K562 (cell line): Measurements from ENCODE around the gene MTMR12. TPM values are rescaled to one million over a fixed set of nuclear protein-coding genes. Genes with fewer than 3 reads are reported as not detected.
A peak's percentile ranks its signal among the peaks of the same experiment; 100 is the strongest.

Source experiments
- ATAC-seq: fragments of 200-7000 bp; cut with Tn5 transposase; 3 replicates; pipeline ENCODE4 v1.9.1; 2020; ENCODE audit warnings: moderate library complexity
- BruUV-seq: library from RNA; stranded (reverse); fragments of 400-500 nt; replicated peaks from 2 replicates; lab custom pipeline; 2021; lab: Mats Ljungman, UMichigan
- CTCF ChIA-PET: fragments of 300-600 bp; formaldehyde crosslinking; extraction: SDS; loops from one replicate; lab custom pipeline; 2021; ENCODE audit warnings: low intra/inter-chr PET ratio; lab: Yijun Ruan, JAX
- POLR2A ChIA-PET: fragments of 300-600, 350-650 bp; sonication (Branson Sonifier 250); formaldehyde crosslinking; extraction: SDS; loops from one replicate; lab custom pipeline; 2021; ENCODE audit warnings: antibody characterized with exemption, inconsistent platforms; lab: Yijun Ruan, JAX
- DNase-seq, 4 experiments: peaks; one replicate each; pipeline versions ENCODE4 v3.0.0 to v3.0.0-alpha.2; 2011 to 2018; ENCODE audit warnings: low spot score in 3 of 4, mixed read lengths in 3 of 4; ENCODE audit errors: extremely low read depth in 1 of 4
- FAIRE-seq: peaks from 2 replicates; lab custom pipeline; 2011; peaks lifted over from hg19 to GRCh38; lab: Jason Lieb, UNC
- H2AFZ ChIP-seq: 2 replicates; pipeline ENCODE4 v1.6.0; 2011; ENCODE audit warnings: low read depth, low read length, control low read depth, inconsistent platforms
- H3K27ac ChIP-seq: fragments of 200-600 bp; 3 replicates; pipeline ENCODE4 v1.8.0; 2011; ENCODE audit warnings: low read depth, mild to moderate bottlenecking, control low read depth, inconsistent platforms, low read length, moderate library complexity, mixed read lengths; ENCODE audit errors: extremely low read depth
- H3K27me3 ChIP-seq, 2 experiments: fragments of 300-600 bp in 1 of 2; 2 replicates in 1 of 2; 3 replicates in 1 of 2; pipeline versions ENCODE4 v1.6.0 to v1.8.0; 2011; ENCODE audit warnings: inconsistent platforms in 2 of 2, low read length in 2 of 2, mild to moderate bottlenecking in 1 of 2, mixed read lengths in 1 of 2, moderate library complexity in 1 of 2; ENCODE audit not compliant: control insufficient read depth in 2 of 2, insufficient read depth in 2 of 2
- H3K36me3 ChIP-seq: fragments of 300-600 bp; 3 replicates; pipeline ENCODE4 v1.8.0; 2011; ENCODE audit warnings: mild to moderate bottlenecking, low read length, inconsistent platforms; ENCODE audit not compliant: control insufficient read depth, insufficient read depth
- H3K4me1 ChIP-seq, 2 experiments: fragments of 200-600 bp in 1 of 2; replicated peaks in 1 of 2; 2 replicates in 1 of 2; 3 replicates in 1 of 2; pipeline versions ENCODE4 v1.5.1 to v1.8.0; 2011; ENCODE audit warnings: inconsistent platforms in 2 of 2, low read length in 2 of 2, mild to moderate bottlenecking in 1 of 2, mixed read lengths in 1 of 2, moderate library complexity in 1 of 2; ENCODE audit not compliant: control insufficient read depth in 2 of 2, insufficient read depth in 2 of 2
- H3K4me2 ChIP-seq: 2 replicates; pipeline ENCODE4 v1.6.1; 2011; ENCODE audit warnings: low read length, control low read depth, inconsistent platforms, mixed read lengths; ENCODE audit not compliant: insufficient read depth
- H3K4me3 ChIP-seq: fragments of 200-600 bp; sonication (generic), shearing (Covaris generic); 2 replicates; pipeline ENCODE4 v1.5.1; 2016; ENCODE audit warnings: control low read depth, inconsistent platforms
- H3K79me2 ChIP-seq: fragments of 200-600 bp; 3 replicates; pipeline ENCODE4 v1.8.0; 2011; ENCODE audit warnings: low read length, inconsistent platforms; ENCODE audit not compliant: control insufficient read depth, insufficient read depth
- H3K9ac ChIP-seq, 2 experiments: 2 replicates each; pipeline versions ENCODE4 v1.6.0 to v1.6.1; 2011; ENCODE audit warnings: low read depth in 2 of 2, low read length in 2 of 2, control low read depth in 1 of 2, inconsistent platforms in 1 of 2, mild to moderate bottlenecking in 1 of 2, mixed read lengths in 1 of 2; ENCODE audit not compliant: insufficient read depth in 1 of 2
- H3K9me1 ChIP-seq: one replicate; pipeline ENCODE4 v1.6.0; 2011; ENCODE audit warnings: inconsistent platforms, mild to moderate bottlenecking, low read length, moderate library complexity; ENCODE audit not compliant: control insufficient read depth, insufficient read depth
- H3K9me3 ChIP-seq: replicated peaks from 2 replicates; pipeline ENCODE4 v1.5.1; 2011; ENCODE audit warnings: low read depth, low read length, inconsistent platforms; ENCODE audit not compliant: control insufficient read depth, insufficient read depth
- H4K20me1 ChIP-seq: replicated peaks from 2 replicates; pipeline ENCODE4 v1.6.1; 2011; ENCODE audit warnings: low read length, inconsistent platforms, mixed read lengths; ENCODE audit not compliant: control insufficient read depth, insufficient read depth
- BHLHE40 ChIP-seq: IDR thresholded peaks from 2 replicates; pipeline ENCODE4 v1.6.1; 2011; ENCODE audit warnings: low read length, improper control_type of control experiment
- C11orf30 ChIP-seq: fragments of 450-650 bp; IDR thresholded peaks from 2 replicates; pipeline ENCODE4 v1.6.1; 2016; ENCODE audit warnings: low read depth, mild to moderate bottlenecking
- CBFA2T3 ChIP-seq: fragments of 450-650 bp; IDR thresholded peaks from 2 replicates; pipeline ENCODE4 v1.6.1; 2017
- CBFB ChIP-seq: sonication (generic); formaldehyde crosslinking; IDR thresholded peaks from 2 replicates; pipeline ENCODE4 v1.4.0; 2020; ENCODE audit warnings: mild to moderate bottlenecking, missing genetic modification reagents
- CREBBP ChIP-seq: IDR thresholded peaks from one replicate; pipeline ENCODE4 v1.6.1; 2012; ENCODE audit warnings: low read depth, mild to moderate bottlenecking, control low read depth, inconsistent platforms, low read length
- FOXA3 ChIP-seq, 2 experiments: fragments of 450-650 bp in 1 of 2; sonication (generic) in 1 of 2; formaldehyde crosslinking; IDR thresholded peaks in 1 of 2; conservative IDR thresholded peaks in 1 of 2; 2 replicates each; pipeline versions ENCODE4 v1.4.0 to v1.8.0; 2020 to 2022; ENCODE audit warnings: mild to moderate bottlenecking in 2 of 2, missing genetic modification reagents in 1 of 2
- GABPB1 ChIP-seq: sonication (generic); formaldehyde crosslinking; IDR thresholded peaks from 2 replicates; pipeline ENCODE4 v1.8.0; 2022; ENCODE audit warnings: mild to moderate bottlenecking, missing genetic modification reagents
- MEIS2 ChIP-seq: fragments of 450-650 bp; IDR thresholded peaks from 2 replicates; pipeline ENCODE4 v1.6.1; 2014; ENCODE audit warnings: mild to moderate bottlenecking; ENCODE audit not compliant: partially characterized antibody
- NFIC ChIP-seq: fragments of 450-650 bp; IDR thresholded peaks from 2 replicates; pipeline ENCODE4 v1.6.1; 2017; ENCODE audit warnings: mild to moderate bottlenecking, inconsistent platforms
- PRPF4 ChIP-seq: fragments of 200-400 bp; formaldehyde crosslinking; IDR thresholded peaks from one replicate; pipeline ENCODE4 v1.6.1; 2017; ENCODE audit warnings: low read length, low read depth, mild to moderate bottlenecking; ENCODE audit not compliant: insufficient read depth, poor library complexity, severe bottlenecking
- RNF2 ChIP-seq: sonication (generic); IDR thresholded peaks from 2 replicates; pipeline ENCODE4 v1.6.1; 2016
- SOX6 ChIP-seq: fragments of 450-650 bp; IDR thresholded peaks from 2 replicates; pipeline ENCODE4 v1.6.1; 2014; ENCODE audit warnings: mild to moderate bottlenecking
- SPI1 ChIP-seq: IDR thresholded peaks from 2 replicates; pipeline ENCODE4 v1.6.1; 2011; ENCODE audit warnings: low read depth, low read length, control low read depth, borderline replicate concordance
- TBL1XR1 ChIP-seq, 2 experiments: IDR thresholded peaks; 2 replicates each; pipeline ENCODE4 v1.6.1; 2012; ENCODE audit warnings: improper control_type of control experiment in 2 of 2, low read length in 2 of 2, mild to moderate bottlenecking in 1 of 2
- ZNF274 ChIP-seq: IDR thresholded peaks from 2 replicates; pipeline ENCODE4 v1.6.1; 2011; ENCODE audit warnings: low read depth, mild to moderate bottlenecking, low read length, moderate library complexity, borderline replicate concordance
- ZNF76 ChIP-seq: fragments of 250-450 bp; sonication (Bioruptor Pico); IDR thresholded peaks from 2 replicates; pipeline ENCODE4 v1.4.0; 2020; ENCODE audit warnings: mild to moderate bottlenecking, moderate library complexity, borderline replicate concordance
- WGBS: fragments of 100-300 bp; shearing (Covaris generic); methylation state at CpG from one replicate; pipeline ENCODE4 v1.1.6; 2016; ENCODE audit warnings: low coverage, mixed read lengths; ENCODE audit not compliant: insufficient coverage; ENCODE audit errors: missing lambda C conversion rate; 5-methylcytosine and 5-hydroxymethylcytosine counted together
- in situ Hi-C: fragments of 300-500 bp; cut with MboI; formaldehyde crosslinking; loops from 4 replicates; pipeline ENCODE4 v1.15.0; 2018; ENCODE audit warnings: inconsistent platforms, mixed read lengths
- intact Hi-C: fragments of 100-400 bp; cut with micrococcal nuclease; formaldehyde crosslinking; loops from 2 replicates; pipeline ENCODE4 v1.14.2; 2022
- polyA plus RNA-seq, 8 experiments: library from polyadenylated mRNA; depleted of rRNA in 4 of 8; stranded (reverse) in 5 of 8; unstranded in 3 of 8; fragments of >200 nt; fragmentation: Nextera tagmentation in 2 of 8; fragmentation: Illumina TruSeq in 1 of 8; extraction: Ambion mirVana in 2 of 8; extraction: Trizol in 1 of 8; gene quantifications; 2 replicates each; pipeline versions ENCODE4 v1.2.1 to v1.2.3, GENCODE V29; 2011 to 2014; ENCODE audit warnings: inconsistent platforms in 1 of 8, missing spikeins in 1 of 8
- total RNA-seq, 7 experiments: library from RNA; depleted of rRNA in 6 of 7; stranded (reverse); fragments of >200 nt in 6 of 7; fragmentation: Illumina TruSeq in 2 of 7; extraction: Trizol in 2 of 7; gene quantifications; 2 replicates each; pipeline versions ENCODE4 v1.2.1 to v1.2.3, GENCODE V29; 2011 to 2021; ENCODE audit warnings: low replicate concordance in 1 of 7
- TF ChIP-seq, protein P1 (sequence below): fragments of 200-800 bp; sonication (Bioruptor generic); IDR thresholded peaks from 2 replicates; pipeline ENCODE4 v1.6.1; 2017; ENCODE audit warnings: missing genetic modification characterization, missing compliant biosample characterization
- TF ChIP-seq, protein P2 (sequence below), 3 experiments: IDR thresholded peaks in 2 of 3; conservative IDR thresholded peaks in 1 of 3; 2 replicates each; pipeline ENCODE4 v1.5.1; 2011 to 2012; ENCODE audit warnings: low read length in 3 of 3, mild to moderate bottlenecking in 3 of 3, control low read depth in 2 of 3, improper control_type of control experiment in 1 of 3, inconsistent platforms in 1 of 3, low read depth in 1 of 3, mixed read lengths in 1 of 3, moderate library complexity in 1 of 3; ENCODE audit not compliant: insufficient read depth in 2 of 3
- TF ChIP-seq, protein P3 (sequence below): fragments of 250-450 bp; sonication (Bioruptor Pico); IDR thresholded peaks from 2 replicates; pipeline ENCODE4 v1.4.0; 2020

Gene MTMR12
- total and polyA plus RNA-seq, 9 of the 15 experiments (the other 6 are each of a cell fraction or from before 2014, with no cell fraction given), result 4.0 to 28.7 (median 17.1) TPM

DNA sequence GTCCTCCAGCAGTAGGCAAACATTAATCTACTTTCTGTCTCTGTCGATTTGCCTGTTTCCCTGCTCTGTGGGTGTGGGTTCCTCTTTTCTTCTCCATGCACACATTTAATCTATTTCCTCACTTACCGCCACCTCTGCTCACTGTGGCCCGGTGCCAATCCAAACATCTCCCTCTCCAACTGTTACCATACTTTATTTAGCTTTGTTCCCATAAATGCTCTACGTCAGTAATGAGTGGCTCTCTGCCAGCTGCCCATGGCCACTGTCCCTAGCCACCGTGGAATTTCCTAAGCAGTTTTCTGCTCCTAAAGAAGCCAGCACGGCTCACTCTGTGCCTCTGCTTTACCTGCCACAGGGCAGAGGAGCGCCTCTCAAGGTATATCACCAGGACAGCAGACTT, 119.1 kb downstream of the MTMR12 start:
- 10% methylated on average over 7 of the region's 7 CpGs for WGBS
- Histone ChIP-seq H3K27ac (no peak overlapping the region), H3K4me1 (peaks cover 5 to 8% of the 10 kb centered on the region in 2 experiments; a peak in 2 of 5 replicates), H3K79me2 (no peaks in the 10 kb centered on the region), H3K9me1 (no peaks in the 10 kb centered on the region), H3K4me2 (peak overlapping the region; percentile 40), H3K27me3 (no peaks in the 10 kb centered on the region; a peak in 1 of 5 replicates), H3K9ac (peak overlapping the region in 1 of 2 experiments; percentile 47; a peak in 1 of 4 replicates), H3K36me3 (no peaks in the 10 kb centered on the region), H3K9me3 (no peaks in the 10 kb centered on the region), H4K20me1 (no peaks in the 10 kb centered on the region), H2AFZ (peak overlapping the region; percentile 73), H3K4me3 (no peak overlapping the region)
- intact Hi-C loops (no loop called here), in situ Hi-C loops (no loop called here)
- ChIA-PET POLR2A (interaction anchor here (0.7 kb wide), 1 partner anchor 119 kb away, joined by 3 read pairs; the partner anchor contains the start of gene MTMR12), CTCF (no interaction called here)
- no TSS peak for BruUV-seq
- ATAC-seq (peak; percentile 66), FAIRE-seq (peak; percentile 29), DNase-seq (no peak)
- TF ChIP-seq CBFB (CRISPR knock-in tag), result no peak
- no peak for TF ChIP-seq C11orf30
- TF ChIP-seq, protein P1, sequence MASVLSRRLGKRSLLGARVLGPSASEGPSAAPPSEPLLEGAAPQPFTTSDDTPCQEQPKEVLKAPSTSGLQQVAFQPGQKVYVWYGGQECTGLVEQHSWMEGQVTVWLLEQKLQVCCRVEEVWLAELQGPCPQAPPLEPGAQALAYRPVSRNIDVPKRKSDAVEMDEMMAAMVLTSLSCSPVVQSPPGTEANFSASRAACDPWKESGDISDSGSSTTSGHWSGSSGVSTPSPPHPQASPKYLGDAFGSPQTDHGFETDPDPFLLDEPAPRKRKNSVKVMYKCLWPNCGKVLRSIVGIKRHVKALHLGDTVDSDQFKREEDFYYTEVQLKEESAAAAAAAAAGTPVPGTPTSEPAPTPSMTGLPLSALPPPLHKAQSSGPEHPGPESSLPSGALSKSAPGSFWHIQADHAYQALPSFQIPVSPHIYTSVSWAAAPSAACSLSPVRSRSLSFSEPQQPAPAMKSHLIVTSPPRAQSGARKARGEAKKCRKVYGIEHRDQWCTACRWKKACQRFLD, result no peak
- peak; percentile 97 for TF ChIP-seq SPI1
- TF ChIP-seq NFIC, result peak; percentile 87
- peak; percentile 23; the same call in 1 of the 2 replicates for TF ChIP-seq SOX6
- no peak for TF ChIP-seq ZNF274
- TF ChIP-seq CREBBP, result no peak
- peak; percentile 10; the same call in 1 of the 2 replicates for TF ChIP-seq BHLHE40
- TF ChIP-seq RNF2, result peak; percentile 15; the same call in 1 of the 2 replicates
- TF ChIP-seq MEIS2, result peak; percentile 30
- TF ChIP-seq PRPF4, result no peak
- TF ChIP-seq, protein P2, sequence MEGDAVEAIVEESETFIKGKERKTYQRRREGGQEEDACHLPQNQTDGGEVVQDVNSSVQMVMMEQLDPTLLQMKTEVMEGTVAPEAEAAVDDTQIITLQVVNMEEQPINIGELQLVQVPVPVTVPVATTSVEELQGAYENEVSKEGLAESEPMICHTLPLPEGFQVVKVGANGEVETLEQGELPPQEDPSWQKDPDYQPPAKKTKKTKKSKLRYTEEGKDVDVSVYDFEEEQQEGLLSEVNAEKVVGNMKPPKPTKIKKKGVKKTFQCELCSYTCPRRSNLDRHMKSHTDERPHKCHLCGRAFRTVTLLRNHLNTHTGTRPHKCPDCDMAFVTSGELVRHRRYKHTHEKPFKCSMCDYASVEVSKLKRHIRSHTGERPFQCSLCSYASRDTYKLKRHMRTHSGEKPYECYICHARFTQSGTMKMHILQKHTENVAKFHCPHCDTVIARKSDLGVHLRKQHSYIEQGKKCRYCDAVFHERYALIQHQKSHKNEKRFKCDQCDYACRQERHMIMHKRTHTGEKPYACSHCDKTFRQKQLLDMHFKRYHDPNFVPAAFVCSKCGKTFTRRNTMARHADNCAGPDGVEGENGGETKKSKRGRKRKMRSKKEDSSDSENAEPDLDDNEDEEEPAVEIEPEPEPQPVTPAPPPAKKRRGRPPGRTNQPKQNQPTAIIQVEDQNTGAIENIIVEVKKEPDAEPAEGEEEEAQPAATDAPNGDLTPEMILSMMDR (IDR thresholded peaks at IDR 0.05 in 2 of 3, conservative IDR thresholded peaks at IDR 0.05 in 1 of 3; ENCODE audit: insufficient read depth in 2 of 3, low read depth in 1 of 3, low read length in 3 of 3), result peak in 1 of 3 experiments; percentile 4; a peak in 1 of 6 replicates
- 0 out of 4 replicates have a peak, but pooled peaks of 1 of the 2 experiments have one; percentile 43 for TF ChIP-seq FOXA3 (CRISPR knock-in tag; conservative IDR thresholded peaks at IDR 0.05 in 1 of 2, IDR thresholded peaks at IDR 0.05 in 1 of 2)
- 0 out of 2 replicates have a peak, but pooled peaks have one; percentile 8 for TF ChIP-seq CBFA2T3
- TF ChIP-seq GABPB1 (CRISPR knock-in tag), result no peak
- no peak for TF ChIP-seq TBL1XR1 (IDR thresholded peaks at IDR 0.05; ENCODE audit: low read length in 2 of 2)
- no peak for TF ChIP-seq ZNF76 (CRISPR knock-in tag)
- TF ChIP-seq, protein P3, sequence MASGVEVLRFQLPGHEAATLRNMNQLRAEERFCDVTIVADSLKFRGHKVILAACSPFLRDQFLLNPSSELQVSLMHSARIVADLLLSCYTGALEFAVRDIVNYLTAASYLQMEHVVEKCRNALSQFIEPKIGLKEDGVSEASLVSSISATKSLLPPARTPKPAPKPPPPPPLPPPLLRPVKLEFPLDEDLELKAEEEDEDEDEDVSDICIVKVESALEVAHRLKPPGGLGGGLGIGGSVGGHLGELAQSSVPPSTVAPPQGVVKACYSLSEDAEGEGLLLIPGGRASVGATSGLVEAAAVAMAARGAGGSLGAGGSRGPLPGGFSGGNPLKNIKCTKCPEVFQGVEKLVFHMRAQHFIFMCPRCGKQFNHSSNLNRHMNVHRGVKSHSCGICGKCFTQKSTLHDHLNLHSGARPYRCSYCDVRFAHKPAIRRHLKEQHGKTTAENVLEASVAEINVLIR (CRISPR knock-in tag), result no peak
